HG03575 (cell line): ENCODE data around the gene CACTIN.
"Not testable (repeated sequence)": the region's sequence is repeated elsewhere in the genome, so short reads cannot be mapped to it uniquely, and the experiment has no call there.

Experiments used
- ATAC-seq: cut with Tn5 transposase; IDR thresholded peaks from one replicate; pipeline ENCODE4 v1.9.1; 2021; ENCODE audit not compliant: unreplicated experiment, insufficient number of reproducible peaks, low FRiP score; ENCODE audit errors: extremely low read depth

Gene CACTIN

GRCh38 chr19:3626473-3627350, at the start of gene CACTIN:
Gene CACTIN, minus strand, starts transcription at chr19:3626790. Its CDS starts 28 bp downstream, at chr19:3626762.
- ATAC-seq: no peak

- ATAC-seq: no peak
Observed at GRCh38 chr19:3674784-3675543, 48.4 kb upstream of the CACTIN start.

- no peak for ATAC-seq
Observed at GRCh38 chr19:3673506-3674439, 47.2 kb upstream of the CACTIN start.

GRCh38 chr19:3672993-3673392, 46.4 kb upstream of the CACTIN start:
- ATAC-seq: no peak

- ATAC-seq: no peak
Observed at GRCh38 chr19:3672575-3672948, 46.0 kb upstream of the CACTIN start.

GRCh38 chr19:3671680-3672574, 45.3 kb upstream of the CACTIN start:
- no peak for ATAC-seq

GRCh38 chr19:3670796-3671679, 44.4 kb upstream of the CACTIN start:
- no peak for ATAC-seq

- ATAC-seq: no peak
Observed at GRCh38 chr19:3669947-3670795, 43.6 kb upstream of the CACTIN start.

- no peak for ATAC-seq
Observed at GRCh38 chr19:3669082-3669946, 42.7 kb upstream of the CACTIN start.

- no peak for ATAC-seq
Observed at GRCh38 chr19:3668331-3669081, 41.9 kb upstream of the CACTIN start.

GRCh38 chr19:3667766-3668165, 41.2 kb upstream of the CACTIN start:
- no peak for ATAC-seq

- ATAC-seq: no peak
Observed at GRCh38 chr19:3667037-3667638, 40.5 kb upstream of the CACTIN start.

- not testable (repeated sequence) for ATAC-seq
Observed at GRCh38 chr19:3666545-3666856, 39.9 kb upstream of the CACTIN start.

- ATAC-seq: no peak
Observed at GRCh38 chr19:3665681-3666544, 39.3 kb upstream of the CACTIN start.
